22Rv1 (cell line): ENCODE measurements around the gene PFDN5.

Experiments
- ZFX ChIP-seq: fragments of 450-650 bp; IDR thresholded peaks from 2 replicates; pipeline ENCODE4 v1.6.1; 2017; ENCODE audit warnings: antibody characterized with exemption, borderline replicate concordance
- TF ChIP-seq, protein P1 (sequence below): fragments of 450-650 bp; IDR thresholded peaks from 2 replicates; pipeline ENCODE4 v1.5.1; 2017; ENCODE audit warnings: mild to moderate bottlenecking

DNA sequence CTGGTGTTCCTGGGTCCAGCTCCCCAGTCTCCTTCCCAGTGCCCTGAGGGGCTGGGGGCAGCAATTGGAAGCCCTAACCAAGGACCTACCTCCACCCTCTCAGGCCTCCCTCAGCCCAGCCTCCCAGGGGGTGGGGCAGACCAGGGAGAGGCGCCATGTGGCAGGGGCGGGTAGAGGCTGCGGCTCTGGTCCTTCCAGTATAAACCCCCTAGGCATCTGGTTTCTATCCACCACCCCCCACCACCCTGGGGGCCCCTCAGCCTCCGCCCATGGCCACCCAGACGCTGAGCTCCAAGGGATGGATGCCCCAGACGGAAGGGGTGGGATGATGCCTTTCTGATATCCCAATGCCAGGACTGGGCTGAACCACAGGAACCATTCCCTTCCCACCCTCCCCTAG is 43.6 kb downstream of the PFDN5 start:
- TF ChIP-seq, protein P1, sequence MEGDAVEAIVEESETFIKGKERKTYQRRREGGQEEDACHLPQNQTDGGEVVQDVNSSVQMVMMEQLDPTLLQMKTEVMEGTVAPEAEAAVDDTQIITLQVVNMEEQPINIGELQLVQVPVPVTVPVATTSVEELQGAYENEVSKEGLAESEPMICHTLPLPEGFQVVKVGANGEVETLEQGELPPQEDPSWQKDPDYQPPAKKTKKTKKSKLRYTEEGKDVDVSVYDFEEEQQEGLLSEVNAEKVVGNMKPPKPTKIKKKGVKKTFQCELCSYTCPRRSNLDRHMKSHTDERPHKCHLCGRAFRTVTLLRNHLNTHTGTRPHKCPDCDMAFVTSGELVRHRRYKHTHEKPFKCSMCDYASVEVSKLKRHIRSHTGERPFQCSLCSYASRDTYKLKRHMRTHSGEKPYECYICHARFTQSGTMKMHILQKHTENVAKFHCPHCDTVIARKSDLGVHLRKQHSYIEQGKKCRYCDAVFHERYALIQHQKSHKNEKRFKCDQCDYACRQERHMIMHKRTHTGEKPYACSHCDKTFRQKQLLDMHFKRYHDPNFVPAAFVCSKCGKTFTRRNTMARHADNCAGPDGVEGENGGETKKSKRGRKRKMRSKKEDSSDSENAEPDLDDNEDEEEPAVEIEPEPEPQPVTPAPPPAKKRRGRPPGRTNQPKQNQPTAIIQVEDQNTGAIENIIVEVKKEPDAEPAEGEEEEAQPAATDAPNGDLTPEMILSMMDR, result no peak
- no peak for TF ChIP-seq ZFX
